Measurements from ENCODE around the gene TBPL1.

DNA sequence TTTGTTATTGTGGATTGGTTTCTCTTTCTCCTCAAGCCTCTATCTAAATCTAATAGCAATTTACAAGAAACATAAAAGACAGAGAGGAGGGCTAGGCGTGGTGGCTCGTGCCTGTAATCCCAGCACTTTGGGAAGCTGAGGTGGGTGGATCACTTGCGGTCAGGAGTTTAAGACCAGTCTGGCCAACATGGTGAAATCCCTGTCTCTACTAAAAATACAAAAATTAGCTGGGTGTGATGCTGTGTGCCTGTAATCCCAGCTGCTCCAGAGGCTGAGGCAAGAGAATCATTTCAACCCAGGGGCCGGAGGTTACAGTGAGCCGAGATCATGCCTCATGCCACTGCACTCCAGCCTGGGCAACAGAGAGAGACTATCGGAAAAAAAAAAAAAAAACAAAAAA is 52.8 kb downstream of the TBPL1 start:
- no peak for TF ChIP-seq POLR2A (IDR thresholded peaks at IDR 0.05)
- TF ChIP-seq, protein P1, sequence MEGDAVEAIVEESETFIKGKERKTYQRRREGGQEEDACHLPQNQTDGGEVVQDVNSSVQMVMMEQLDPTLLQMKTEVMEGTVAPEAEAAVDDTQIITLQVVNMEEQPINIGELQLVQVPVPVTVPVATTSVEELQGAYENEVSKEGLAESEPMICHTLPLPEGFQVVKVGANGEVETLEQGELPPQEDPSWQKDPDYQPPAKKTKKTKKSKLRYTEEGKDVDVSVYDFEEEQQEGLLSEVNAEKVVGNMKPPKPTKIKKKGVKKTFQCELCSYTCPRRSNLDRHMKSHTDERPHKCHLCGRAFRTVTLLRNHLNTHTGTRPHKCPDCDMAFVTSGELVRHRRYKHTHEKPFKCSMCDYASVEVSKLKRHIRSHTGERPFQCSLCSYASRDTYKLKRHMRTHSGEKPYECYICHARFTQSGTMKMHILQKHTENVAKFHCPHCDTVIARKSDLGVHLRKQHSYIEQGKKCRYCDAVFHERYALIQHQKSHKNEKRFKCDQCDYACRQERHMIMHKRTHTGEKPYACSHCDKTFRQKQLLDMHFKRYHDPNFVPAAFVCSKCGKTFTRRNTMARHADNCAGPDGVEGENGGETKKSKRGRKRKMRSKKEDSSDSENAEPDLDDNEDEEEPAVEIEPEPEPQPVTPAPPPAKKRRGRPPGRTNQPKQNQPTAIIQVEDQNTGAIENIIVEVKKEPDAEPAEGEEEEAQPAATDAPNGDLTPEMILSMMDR (IDR thresholded peaks at IDR 0.05): no peak
- no peak for TF ChIP-seq POLR2AphosphoS5 (IDR thresholded peaks at IDR 0.05)
- no peak for TF ChIP-seq EP300 (IDR thresholded peaks at IDR 0.05)
